A549 (cell line): ENCODE data around the gene TRNAU1AP.

Source experiments
- CBX8 ChIP-seq: fragments of 200-600 bp; sonication (generic); IDR thresholded peaks from 2 replicates; pipeline ENCODE4 v1.6.1; 2016
- KDM1A ChIP-seq: fragments of 200-600 bp; sonication (generic); IDR thresholded peaks from 2 replicates; pipeline ENCODE4 v1.6.1; 2016; ENCODE audit warnings: low read depth, mild to moderate bottlenecking
- MAZ ChIP-seq: fragments of 150-350 bp; IDR thresholded peaks from 2 replicates; pipeline ENCODE4 v1.6.1; 2014; ENCODE audit warnings: antibody characterized with exemption, low read depth, low read length, borderline replicate concordance
- POLR2AphosphoS2 ChIP-seq: conservative IDR thresholded peaks from 2 replicates; pipeline ENCODE4 v1.6.1; 2012; ENCODE audit warnings: low read length, improper control_type of control experiment, inconsistent platforms
- RCOR1 ChIP-seq: fragments of 150-350 bp; IDR thresholded peaks from 2 replicates; pipeline ENCODE4 v1.6.1; 2014; ENCODE audit warnings: antibody characterized with exemption, low read length, low read depth
- TF ChIP-seq, protein P1 (sequence below): IDR thresholded peaks from 2 replicates; pipeline ENCODE4 v1.6.1; 2012; ENCODE audit warnings: low read depth, borderline replicate concordance
- TF ChIP-seq, protein P2 (sequence below): fragments of 200-600 bp; sonication (generic); IDR thresholded peaks from 2 replicates; pipeline ENCODE4 v1.6.1; 2016; ENCODE audit warnings: antibody characterized with exemption, mild to moderate bottlenecking, moderate library complexity
- TF ChIP-seq, protein P3 (sequence below): fragments of >200 bp; sonication (Bioruptor Twin); formaldehyde crosslinking; IDR thresholded peaks from 3 replicates; pipeline ENCODE4 v1.5.1; 2016
- TF ChIP-seq, protein P4 (sequence below): IDR thresholded peaks from 2 replicates; pipeline ENCODE4 v1.6.1; 2012

DNA sequence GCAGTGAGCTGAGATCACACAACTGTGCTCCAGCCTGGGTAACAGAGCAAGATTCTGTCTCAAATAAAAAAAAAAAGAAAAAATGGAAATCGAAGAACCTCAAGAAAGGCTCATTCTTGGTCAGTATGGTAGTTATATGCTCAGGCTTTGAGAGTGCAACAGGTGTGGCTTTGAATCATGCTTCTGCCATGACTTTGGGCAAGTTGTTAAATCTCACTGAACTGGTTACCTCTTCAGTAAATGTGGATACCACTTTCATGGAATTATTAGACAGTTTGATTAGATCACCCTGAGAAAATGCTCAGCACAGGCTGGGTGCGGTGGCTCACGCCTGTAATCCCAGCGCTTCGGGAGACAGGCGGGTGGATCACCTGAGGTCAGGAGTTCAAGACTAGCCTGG is 12.8 kb downstream of the TRNAU1AP start:
- TF ChIP-seq CBX8: no peak
- TF ChIP-seq, protein P1, sequence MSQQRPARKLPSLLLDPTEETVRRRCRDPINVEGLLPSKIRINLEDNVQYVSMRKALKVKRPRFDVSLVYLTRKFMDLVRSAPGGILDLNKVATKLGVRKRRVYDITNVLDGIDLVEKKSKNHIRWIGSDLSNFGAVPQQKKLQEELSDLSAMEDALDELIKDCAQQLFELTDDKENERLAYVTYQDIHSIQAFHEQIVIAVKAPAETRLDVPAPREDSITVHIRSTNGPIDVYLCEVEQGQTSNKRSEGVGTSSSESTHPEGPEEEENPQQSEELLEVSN: no peak
- TF ChIP-seq KDM1A: no peak
- TF ChIP-seq, protein P2, sequence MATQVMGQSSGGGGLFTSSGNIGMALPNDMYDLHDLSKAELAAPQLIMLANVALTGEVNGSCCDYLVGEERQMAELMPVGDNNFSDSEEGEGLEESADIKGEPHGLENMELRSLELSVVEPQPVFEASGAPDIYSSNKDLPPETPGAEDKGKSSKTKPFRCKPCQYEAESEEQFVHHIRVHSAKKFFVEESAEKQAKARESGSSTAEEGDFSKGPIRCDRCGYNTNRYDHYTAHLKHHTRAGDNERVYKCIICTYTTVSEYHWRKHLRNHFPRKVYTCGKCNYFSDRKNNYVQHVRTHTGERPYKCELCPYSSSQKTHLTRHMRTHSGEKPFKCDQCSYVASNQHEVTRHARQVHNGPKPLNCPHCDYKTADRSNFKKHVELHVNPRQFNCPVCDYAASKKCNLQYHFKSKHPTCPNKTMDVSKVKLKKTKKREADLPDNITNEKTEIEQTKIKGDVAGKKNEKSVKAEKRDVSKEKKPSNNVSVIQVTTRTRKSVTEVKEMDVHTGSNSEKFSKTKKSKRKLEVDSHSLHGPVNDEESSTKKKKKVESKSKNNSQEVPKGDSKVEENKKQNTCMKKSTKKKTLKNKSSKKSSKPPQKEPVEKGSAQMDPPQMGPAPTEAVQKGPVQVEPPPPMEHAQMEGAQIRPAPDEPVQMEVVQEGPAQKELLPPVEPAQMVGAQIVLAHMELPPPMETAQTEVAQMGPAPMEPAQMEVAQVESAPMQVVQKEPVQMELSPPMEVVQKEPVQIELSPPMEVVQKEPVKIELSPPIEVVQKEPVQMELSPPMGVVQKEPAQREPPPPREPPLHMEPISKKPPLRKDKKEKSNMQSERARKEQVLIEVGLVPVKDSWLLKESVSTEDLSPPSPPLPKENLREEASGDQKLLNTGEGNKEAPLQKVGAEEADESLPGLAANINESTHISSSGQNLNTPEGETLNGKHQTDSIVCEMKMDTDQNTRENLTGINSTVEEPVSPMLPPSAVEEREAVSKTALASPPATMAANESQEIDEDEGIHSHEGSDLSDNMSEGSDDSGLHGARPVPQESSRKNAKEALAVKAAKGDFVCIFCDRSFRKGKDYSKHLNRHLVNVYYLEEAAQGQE: no peak
- TF ChIP-seq RCOR1: no peak
- no peak for TF ChIP-seq POLR2AphosphoS2
- TF ChIP-seq, protein P3, sequence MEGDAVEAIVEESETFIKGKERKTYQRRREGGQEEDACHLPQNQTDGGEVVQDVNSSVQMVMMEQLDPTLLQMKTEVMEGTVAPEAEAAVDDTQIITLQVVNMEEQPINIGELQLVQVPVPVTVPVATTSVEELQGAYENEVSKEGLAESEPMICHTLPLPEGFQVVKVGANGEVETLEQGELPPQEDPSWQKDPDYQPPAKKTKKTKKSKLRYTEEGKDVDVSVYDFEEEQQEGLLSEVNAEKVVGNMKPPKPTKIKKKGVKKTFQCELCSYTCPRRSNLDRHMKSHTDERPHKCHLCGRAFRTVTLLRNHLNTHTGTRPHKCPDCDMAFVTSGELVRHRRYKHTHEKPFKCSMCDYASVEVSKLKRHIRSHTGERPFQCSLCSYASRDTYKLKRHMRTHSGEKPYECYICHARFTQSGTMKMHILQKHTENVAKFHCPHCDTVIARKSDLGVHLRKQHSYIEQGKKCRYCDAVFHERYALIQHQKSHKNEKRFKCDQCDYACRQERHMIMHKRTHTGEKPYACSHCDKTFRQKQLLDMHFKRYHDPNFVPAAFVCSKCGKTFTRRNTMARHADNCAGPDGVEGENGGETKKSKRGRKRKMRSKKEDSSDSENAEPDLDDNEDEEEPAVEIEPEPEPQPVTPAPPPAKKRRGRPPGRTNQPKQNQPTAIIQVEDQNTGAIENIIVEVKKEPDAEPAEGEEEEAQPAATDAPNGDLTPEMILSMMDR: no peak
- TF ChIP-seq, protein P4, sequence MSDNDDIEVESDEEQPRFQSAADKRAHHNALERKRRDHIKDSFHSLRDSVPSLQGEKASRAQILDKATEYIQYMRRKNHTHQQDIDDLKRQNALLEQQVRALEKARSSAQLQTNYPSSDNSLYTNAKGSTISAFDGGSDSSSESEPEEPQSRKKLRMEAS: no peak
- TF ChIP-seq MAZ: no peak
